ENCODE results near the gene ZFP36. TPM values are rescaled to one million over a fixed set of nuclear protein-coding genes. Genes with fewer than 3 reads are reported as not detected.

The ZFP36 gene
- total RNA-seq, 1 donor from 2014 or later, result 3.1 TPM

DNA sequence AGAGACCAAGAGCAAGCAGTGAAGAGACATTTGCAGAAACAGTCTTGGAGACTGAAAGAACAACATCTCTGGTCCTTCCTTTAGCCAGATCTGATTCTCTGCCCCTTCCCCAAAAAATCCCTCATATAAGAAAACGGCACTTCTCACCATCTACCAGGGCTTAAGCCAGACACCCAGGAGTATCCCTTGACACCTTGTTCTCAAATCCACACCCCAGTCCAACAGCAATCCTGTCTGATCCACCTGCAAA is 4.1 kb downstream of the ZFP36 start:
- H3K27ac Mint-ChIP-seq (ENCODE audit: unreplicated experiment), result peak overlapping the region; percentile 90
- no peak for DNase-seq
- H3K9me3 Mint-ChIP-seq (ENCODE audit: unreplicated experiment), result peaks cover 28% of the 10 kb centered on the region
- TF ChIP-seq CTCF (IDR thresholded peaks at IDR 0.05; ENCODE audit: partially characterized antibody, unreplicated experiment), result no peak
- H3K4me1 Mint-ChIP-seq (ENCODE audit: low read depth, unreplicated experiment), result peaks cover 23% of the 10 kb centered on the region
- H3K4me3 Mint-ChIP-seq (ENCODE audit: unreplicated experiment), result peak overlapping the region; percentile 28
- no peaks in the 10 kb centered on the region for H3K36me3 Mint-ChIP-seq (ENCODE audit: unreplicated experiment)
- peaks cover 23% of the 10 kb centered on the region for H3K27me3 Mint-ChIP-seq (ENCODE audit: unreplicated experiment)

DNA sequence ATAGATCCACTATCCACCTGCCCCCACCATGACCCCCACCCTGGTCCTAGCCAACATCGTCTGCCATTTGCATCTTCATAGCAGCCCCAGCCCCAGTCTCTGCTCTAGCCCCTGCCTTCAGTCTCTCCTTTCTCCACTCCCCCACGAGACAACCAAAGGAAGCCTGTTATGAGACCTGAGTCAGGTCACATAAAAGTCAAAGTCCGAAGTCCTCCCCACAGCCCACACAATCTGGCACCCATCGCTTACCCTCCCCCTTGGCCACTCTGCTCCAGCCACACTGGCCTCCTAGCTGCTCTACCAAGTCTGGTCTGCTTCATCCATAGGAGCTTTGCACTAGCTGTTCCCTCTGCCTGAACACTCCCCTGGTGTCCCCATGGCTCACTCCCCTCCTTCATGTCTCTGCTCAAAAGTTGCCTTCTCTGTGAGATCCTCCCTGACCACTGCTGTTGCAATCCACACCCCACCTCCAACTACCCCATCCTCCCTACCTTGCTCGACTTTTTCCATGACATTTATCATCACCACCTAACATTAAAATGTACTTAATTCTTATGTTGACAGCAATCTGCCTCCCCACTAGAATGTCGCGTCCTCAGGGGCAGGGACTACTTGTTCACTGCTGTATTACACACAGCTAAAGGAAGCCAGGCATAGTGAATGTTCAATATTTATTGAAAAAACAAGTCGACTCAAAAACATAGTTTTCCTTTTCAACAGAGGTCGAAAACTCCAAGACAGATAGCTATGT is 4.6 kb downstream of the ZFP36 start:
- H3K9me3 Mint-ChIP-seq (ENCODE audit: unreplicated experiment), result peaks cover 28% of the 10 kb centered on the region
- peaks cover 24% of the 10 kb centered on the region for H3K4me1 Mint-ChIP-seq (ENCODE audit: low read depth, unreplicated experiment)
- DNase-seq, result no peak
- H3K36me3 Mint-ChIP-seq (ENCODE audit: unreplicated experiment), result no peaks in the 10 kb centered on the region
- TF ChIP-seq CTCF (IDR thresholded peaks at IDR 0.05; ENCODE audit: partially characterized antibody, unreplicated experiment), result no peak
- peak overlapping the region; percentile 28 for H3K4me3 Mint-ChIP-seq (ENCODE audit: unreplicated experiment)
- H3K27me3 Mint-ChIP-seq (ENCODE audit: unreplicated experiment), result peaks cover 22% of the 10 kb centered on the region
- H3K27ac Mint-ChIP-seq (ENCODE audit: unreplicated experiment), result peak overlapping the region; percentile 90

DNA sequence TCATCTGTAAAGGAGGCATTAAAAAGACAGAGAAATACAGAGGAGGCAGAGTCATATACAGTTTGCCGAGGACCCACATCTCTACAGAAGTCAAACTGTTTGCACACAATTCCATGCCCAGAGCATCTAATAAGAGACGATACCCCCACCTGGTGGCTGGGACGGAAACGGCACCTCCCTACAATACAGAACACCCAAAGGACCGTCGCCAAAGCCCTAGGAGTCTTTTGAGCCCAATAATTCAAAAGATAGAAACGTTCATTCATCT is 5.1 kb downstream of the ZFP36 start:
- Mint-ChIP-seq H3K4me3 (ENCODE audit: unreplicated experiment) (peak overlapping the region; percentile 28), H3K9me3 (ENCODE audit: unreplicated experiment) (peaks cover 28% of the 10 kb centered on the region)

DNA sequence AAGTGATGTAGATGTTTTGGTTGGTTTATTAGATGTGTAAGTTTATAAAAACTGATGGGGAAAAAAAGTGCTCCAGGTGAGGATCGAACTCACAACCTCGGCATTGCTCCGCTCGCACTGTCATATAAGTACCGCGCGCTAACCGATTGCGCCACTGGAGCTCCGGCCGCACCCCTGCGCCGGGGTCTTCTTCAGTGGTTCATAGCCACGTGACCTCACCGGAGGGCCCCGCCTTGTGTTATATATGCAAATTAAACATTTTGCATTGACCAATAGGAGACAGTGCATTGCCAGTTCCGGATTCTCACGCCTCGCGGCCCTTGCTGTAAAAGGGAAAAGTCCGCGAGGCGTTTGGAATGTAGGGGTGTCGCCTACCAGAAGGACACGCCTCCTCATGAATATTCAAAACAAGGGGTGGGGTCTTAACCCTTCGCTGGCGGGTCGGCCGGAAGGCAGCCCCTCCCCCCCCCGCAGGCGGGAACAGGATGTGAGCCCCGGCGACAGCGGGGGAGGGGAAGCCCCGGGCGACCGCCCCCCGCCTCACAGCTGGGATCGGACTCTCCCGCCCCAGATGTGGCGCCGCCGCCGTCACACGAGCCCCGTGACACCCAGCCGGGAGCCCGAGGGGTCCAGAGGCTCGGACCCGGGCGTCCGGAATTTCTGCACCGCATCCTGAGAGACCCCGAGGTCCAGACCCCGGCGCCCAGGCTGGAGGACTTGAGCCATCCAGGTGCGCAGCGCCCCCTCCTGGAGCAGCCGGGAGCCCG is 5.6 kb downstream of the ZFP36 start, which contains the start of gene PLEKHG2:
Gene PLEKHG2 (plus strand): TSS at position 570 of the 767 bp plus-strand sequence. CDS start 1,418 bp downstream, outside the sequence.
- Mint-ChIP-seq H3K27me3 (ENCODE audit: unreplicated experiment) (peaks cover 21% of the 10 kb centered on the region), H3K27ac (ENCODE audit: unreplicated experiment) (peak within 1 kb of the TSS; percentile 90), H3K36me3 (ENCODE audit: unreplicated experiment) (no peaks in the 10 kb centered on the region), H3K4me1 (ENCODE audit: low read depth, unreplicated experiment) (peaks cover 25% of the 10 kb centered on the region), H3K4me3 (ENCODE audit: unreplicated experiment) (peak within 1 kb of the TSS; percentile 81), H3K9me3 (ENCODE audit: unreplicated experiment) (peaks cover 28% of the 10 kb centered on the region)
- TF ChIP-seq CTCF (IDR thresholded peaks at IDR 0.05; ENCODE audit: partially characterized antibody, unreplicated experiment), result no peak
- peak; percentile 98 for DNase-seq

More for the DNA sequence above, 5.1 kb downstream of the ZFP36 start:
- peaks cover 21% of the 10 kb centered on the region for H3K27me3 Mint-ChIP-seq (ENCODE audit: unreplicated experiment)
- DNase-seq, result peak; percentile 84
- H3K4me1 Mint-ChIP-seq (ENCODE audit: low read depth, unreplicated experiment), result peaks cover 25% of the 10 kb centered on the region
- TF ChIP-seq CTCF (IDR thresholded peaks at IDR 0.05; ENCODE audit: partially characterized antibody, unreplicated experiment), result peak; percentile 80
- H3K36me3 Mint-ChIP-seq (ENCODE audit: unreplicated experiment), result no peaks in the 10 kb centered on the region
- peak overlapping the region; percentile 90 for H3K27ac Mint-ChIP-seq (ENCODE audit: unreplicated experiment)

DNA sequence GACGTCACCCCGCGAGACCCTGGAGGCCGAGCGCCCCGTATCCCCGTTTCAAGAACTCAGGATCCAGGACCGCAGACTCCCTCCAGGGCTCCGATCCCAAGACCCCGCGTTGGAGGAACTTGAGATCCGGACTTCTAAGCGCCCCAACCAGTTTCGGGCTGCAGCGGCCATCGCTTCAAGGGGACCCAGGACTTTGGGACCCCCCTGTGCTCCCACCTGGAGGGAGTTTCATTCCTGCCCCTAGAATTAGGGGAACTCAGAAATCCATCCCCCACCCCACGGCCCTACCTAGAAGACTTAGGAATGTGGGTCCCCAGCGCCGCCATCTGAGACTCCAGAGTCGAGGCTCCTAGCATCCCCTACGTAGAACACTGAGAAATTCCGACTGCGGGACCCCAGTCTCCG is 6.2 kb downstream of the ZFP36 start:
- no peak for DNase-seq
- Mint-ChIP-seq H3K36me3 (ENCODE audit: unreplicated experiment) (no peaks in the 10 kb centered on the region), H3K27me3 (ENCODE audit: unreplicated experiment) (peaks cover 21% of the 10 kb centered on the region), H3K9me3 (ENCODE audit: unreplicated experiment) (peaks cover 28% of the 10 kb centered on the region), H3K4me1 (ENCODE audit: low read depth, unreplicated experiment) (peaks cover 25% of the 10 kb centered on the region), H3K4me3 (ENCODE audit: unreplicated experiment) (peak overlapping the region; percentile 81), H3K27ac (ENCODE audit: unreplicated experiment) (no peak overlapping the region)
- peak; percentile 94 for TF ChIP-seq CTCF (IDR thresholded peaks at IDR 0.05; ENCODE audit: partially characterized antibody, unreplicated experiment)

Measured in glutamatergic neuron (in vitro differentiated cells).